GM23248 (cell line): Measurements from ENCODE around the gene HSPB7.

Experiments used
- EZH2 ChIP-seq: fragments of 200-600 bp; sonication (generic); IDR thresholded peaks from 2 replicates; pipeline ENCODE4 v1.6.1; 2018; ENCODE audit warnings: antibody characterized with exemption, mild to moderate bottlenecking; ENCODE audit not compliant: insufficient read depth, poor library complexity, severe bottlenecking
- EZH2phosphoT487 ChIP-seq: fragments of 200-600 bp; sonication (generic); IDR thresholded peaks from 2 replicates; pipeline ENCODE4 v1.6.1; 2018; ENCODE audit warnings: antibody characterized with exemption, moderate library complexity, mild to moderate bottlenecking, low read depth; ENCODE audit not compliant: insufficient read depth

DNA sequence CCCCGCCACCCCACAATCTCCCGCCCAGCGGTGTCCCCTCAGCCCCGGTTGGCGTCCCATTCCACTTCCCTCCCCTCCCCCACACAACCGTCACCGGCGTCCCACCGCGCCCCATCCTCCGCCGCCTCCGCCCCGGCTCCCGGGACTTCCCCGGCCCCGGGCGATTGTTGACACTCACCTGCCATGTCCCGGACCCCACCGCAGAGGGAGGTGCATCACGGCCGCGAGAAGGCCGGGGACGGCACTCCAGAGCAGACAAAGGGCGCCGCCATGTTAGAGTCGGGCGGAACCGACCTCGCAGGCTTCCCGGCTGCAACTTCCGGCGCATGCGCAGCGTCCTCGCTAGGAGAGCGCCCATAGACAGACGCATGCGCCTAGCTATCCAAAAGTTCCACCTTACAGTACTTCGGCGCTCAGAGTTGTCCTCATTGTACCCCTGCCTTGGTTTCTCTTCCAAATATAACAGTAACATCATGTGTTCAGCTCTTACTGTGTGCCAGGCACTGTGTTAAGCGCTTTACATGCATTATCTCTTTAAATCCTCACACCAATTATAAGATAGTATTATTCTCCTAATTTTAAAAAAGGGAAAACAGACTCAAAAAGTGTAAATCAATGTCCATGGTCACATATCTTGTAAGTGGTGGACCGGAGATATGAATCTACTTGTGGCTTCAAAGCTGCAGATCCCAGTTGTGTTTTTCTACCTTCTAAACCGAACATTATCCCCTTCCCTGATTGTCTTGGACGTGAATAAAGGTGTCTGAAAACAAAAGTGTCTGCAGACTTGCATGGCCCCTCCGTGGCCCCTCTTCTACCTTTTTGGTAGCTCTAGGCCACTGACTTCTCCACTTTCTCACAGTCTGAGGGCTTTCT is 41.8 kb downstream of the HSPB7 start, which contains the start of gene ZBTB17:
- TF ChIP-seq EZH2 (no peak), EZH2phosphoT487 (no peak)
